Amniotic epithelial cell (primary cell): ENCODE measurements around the gene NHSL1.

ENCODE experiments used
- DNase-seq: peaks from one replicate; pipeline ENCODE4 v3.0.0-alpha.2; 2010; ENCODE audit warnings: low read depth

The NHSL1 gene

DNA sequence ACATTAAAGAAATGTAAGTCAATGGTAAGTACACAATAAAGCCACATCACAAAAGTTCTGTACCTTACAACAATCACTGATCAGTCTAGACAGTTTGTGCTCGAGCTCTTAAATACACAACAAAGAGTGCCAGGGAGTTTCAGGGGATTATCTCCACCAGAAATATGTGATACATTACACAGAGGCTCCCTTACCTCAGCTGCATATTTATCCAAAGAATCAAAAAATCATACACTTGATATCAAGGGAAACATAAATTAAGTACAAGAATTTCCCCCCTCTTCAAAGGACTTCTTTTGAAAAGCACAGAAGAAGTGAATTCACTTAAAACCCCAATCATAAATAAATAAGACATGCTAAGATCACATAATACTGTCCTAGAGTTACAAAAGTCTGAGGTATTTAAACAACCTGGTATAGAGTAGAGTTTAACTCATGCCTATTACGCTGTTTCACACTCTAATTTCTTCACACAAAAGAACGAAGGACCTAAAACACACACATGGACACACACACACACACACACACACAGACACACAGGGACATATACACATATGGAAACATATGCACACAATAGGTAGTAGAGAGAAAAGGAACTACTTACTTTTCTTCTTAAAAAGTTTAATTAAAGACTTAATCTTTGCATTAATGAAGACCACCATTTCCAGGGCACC lies 528 bp downstream of the NHSL1 start:
- DNase-seq, result peak; percentile 67

DNA sequence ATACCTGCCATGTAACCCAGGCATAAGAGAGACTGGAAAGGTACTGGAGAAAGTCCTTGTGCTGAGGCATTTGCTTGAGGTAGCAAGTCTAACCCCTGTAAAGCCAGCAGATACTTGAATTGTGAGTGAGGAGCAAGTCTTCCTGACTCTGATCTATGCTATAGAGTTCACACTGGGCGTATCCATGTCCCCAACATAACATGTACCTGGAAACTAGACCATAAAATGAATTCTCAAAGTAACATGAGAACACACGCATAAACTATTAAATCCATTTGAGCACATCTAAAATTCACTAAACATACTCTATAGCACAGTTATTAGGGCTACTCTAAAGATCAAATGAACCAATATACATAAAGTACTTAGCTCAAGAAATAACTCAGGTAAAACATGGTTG lies 2.0 kb downstream of the NHSL1 start:
- no peak for DNase-seq

DNA sequence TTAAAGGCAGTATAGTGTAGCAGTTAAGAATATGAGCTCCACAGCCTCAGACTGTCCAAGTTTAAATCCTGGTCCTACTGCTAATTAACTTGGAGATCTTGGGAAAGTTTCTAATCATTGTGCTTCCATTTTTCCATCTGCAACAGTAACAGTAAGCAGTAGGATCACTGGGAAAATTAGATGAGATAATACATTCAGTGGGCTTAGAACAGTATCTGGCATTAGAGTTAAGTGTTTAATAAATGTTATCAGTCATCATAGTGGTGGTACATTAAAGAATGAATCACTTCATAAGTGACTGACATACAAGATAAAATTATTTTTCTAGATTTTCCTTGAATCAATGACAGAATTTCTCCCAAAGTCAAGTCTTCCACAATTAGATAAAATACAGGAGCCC lies 5.0 kb downstream of the NHSL1 start:
- DNase-seq, result no peak

DNA sequence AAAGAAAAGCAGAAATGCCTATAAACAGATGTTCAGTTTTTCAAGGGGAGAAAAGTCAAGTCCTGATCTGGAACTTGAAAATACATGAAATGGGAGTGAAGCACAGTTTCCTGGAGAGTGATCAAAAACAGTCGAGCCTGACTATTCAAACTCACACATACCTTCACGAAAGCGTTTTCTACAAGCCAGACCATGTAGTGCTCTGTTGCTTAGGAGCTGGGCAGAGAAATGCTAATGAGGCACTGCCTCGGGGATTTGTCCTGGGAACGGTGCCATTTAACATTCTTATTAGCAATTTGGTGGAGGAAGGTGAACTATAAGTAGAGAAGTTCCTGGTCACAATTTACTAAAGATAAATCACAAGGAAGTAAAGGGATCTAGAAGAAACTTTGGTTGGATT lies 5.9 kb downstream of the NHSL1 start:
- peak; percentile 43 for DNase-seq

DNA sequence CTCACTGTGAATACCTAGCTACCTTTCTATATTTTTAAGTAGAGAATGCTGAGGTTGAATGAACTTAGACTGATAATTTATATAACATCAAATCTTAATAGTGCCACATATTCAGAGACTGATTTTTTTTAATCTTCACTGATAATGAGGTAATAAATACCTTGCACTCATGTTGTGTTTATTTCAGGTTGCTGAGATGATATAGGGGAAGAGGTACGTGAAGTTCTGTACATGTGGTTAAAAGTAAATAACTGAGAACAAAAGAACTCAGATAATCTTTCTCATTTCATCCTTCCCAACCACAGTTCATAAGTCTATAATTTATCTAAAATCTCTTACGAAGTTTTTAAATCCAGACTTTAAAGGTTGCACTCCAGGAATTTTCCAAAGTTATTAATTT lies 6.4 kb downstream of the NHSL1 start:
- no peak for DNase-seq

DNA sequence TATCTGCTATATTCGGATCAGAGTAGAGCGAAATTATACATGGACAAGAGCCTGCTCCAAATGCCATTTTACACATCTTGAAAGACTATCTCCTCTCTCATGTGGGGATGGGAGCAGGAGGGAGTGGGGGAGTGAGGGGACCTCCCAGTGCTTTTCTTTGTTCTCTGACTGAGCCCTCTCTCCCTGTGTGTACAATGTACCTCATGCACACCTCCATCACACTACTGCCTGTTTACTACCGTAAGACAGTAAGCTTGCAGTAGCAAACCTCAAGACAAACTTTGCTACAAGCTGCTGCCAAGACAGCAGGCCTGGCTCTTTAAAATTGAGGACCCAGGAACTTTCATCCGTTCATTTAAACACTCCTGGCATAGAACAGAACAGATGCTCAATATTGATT lies 7.2 kb downstream of the NHSL1 start:
- DNase-seq, result no peak

DNA sequence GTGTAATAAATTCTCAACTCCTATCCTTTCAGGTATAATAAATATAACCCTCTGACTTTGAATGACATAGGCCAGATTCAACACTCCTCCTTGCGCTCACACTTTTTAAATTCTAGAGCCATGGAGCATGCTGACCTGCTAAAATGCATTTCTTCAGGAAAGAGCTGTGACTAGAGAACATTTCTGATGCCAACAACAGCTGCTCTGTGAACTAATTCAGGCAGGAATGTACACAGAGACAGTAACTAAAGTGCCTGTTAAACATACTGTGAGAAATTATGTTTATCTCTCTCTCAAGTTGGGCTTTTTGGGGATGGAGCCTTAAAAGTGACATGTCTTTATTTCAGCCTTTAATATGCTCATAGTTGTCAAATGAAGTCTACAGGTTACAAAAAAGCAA lies 8.3 kb downstream of the NHSL1 start:
- no peak for DNase-seq

DNA sequence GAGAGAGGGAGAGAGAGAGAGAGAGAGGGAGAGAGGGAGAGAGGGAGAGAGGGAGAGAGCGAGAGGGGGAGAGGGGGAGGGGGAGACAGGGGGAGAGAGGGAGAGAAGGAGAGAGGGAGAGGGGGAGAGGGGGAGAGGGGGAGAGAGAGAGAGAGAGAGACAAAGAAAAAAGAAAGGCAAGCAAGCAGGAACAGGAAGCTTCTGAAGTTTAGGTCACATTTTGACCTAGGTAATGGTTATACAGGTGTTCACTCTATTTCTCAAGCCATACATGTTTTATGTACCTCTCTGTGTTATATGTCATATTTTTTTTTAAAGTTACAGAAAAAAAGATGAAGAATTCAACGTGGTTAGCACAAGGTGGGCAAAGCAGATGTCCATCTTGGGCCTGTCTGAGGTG lies 9.4 kb downstream of the NHSL1 start:
- DNase-seq, result no peak

DNA sequence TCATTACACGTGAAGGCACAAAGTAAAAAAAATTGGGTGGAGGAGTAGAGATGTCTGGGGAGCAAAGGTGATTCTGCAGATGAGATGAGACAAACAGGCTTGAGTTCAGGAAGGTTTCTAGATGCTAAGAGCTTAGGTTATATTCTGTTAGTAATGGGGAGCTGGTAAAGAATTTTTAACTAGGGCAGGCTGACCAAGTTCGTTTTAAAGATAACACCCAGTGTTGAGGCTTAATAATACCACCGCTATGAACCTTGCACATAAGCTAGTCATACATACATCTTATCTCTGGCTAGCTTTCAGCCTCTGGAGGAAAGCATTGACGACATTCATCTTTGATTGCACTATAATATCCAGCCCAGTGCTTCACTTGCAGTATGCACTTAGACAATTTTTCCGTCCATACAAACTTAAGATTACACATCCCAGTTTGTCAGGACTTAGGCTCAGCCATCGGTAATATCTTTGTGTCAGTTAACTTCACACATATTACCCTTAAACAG lies 12.1 kb downstream of the NHSL1 start:
- peak; percentile 83 for DNase-seq

DNA sequence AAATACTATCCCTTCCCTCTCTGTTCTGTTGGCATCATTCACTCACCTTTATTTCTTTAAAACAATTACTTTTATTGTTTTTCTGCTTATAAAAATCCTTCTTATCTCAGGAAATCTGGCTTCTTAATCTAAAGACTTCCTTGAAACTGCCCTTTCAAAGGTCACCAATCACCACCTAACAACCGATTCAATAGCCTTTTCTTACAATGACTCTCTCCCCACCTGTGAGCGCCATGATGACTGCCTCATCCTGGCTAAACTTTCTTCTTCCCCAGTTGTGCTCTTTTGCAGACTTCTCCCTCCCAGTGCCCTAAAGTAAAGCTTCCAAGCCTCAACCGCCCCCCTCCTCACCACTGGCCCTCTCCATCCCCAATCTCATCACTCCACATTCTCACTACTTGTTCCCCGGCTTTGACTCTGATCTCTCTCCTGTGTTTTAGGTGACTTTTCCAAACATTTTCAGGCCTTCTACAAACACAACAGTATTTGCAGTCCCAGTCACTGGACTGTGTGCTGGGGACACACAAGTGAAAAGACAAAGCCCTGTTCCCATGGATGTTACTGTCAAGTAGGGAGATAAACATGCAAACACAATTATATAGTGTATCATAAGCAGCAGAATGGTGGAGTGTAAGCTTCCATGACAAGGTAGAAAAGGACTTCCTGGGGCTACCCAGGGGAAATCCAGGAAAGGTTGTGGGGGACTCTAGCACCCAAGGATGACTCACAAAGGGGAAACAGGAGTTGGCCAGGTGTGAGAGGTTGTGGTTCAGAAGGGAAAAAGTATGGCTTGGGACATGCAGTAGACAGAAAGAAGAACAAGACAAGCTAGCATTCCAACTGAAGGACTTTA lies 12.8 kb downstream of the NHSL1 start:
- DNase-seq, result no peak

DNA sequence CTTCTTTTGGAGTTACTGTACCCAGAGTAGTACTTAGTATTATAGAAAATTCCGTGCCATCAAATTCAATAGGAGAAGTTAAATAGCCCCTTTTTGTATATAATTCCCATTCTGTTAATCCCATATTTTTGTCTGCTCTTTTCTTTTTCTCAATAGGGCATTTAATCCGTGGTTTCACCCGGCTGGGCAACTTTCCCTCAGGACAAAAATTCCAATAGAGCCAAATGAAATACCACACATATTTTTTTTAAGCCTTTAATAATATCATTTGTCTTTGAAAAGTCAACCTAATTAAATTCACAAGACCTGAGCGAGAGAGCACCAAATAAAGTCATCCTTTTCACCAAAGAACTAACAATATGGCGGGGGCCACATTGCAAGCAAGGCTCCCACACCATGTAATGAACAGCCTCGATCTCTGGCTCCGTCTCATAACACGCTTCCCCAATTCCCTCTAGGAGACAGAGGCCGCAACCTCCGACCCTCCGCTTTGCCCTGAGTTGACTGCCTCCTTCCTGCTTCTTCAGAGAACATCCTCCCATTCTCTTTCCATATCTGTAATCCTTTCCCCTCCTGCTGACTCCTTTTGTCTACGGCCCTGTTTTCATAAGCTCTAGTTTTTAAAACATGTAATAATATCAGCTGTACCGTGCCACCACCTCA lies 13.6 kb downstream of the NHSL1 start:
- no peak for DNase-seq

DNA sequence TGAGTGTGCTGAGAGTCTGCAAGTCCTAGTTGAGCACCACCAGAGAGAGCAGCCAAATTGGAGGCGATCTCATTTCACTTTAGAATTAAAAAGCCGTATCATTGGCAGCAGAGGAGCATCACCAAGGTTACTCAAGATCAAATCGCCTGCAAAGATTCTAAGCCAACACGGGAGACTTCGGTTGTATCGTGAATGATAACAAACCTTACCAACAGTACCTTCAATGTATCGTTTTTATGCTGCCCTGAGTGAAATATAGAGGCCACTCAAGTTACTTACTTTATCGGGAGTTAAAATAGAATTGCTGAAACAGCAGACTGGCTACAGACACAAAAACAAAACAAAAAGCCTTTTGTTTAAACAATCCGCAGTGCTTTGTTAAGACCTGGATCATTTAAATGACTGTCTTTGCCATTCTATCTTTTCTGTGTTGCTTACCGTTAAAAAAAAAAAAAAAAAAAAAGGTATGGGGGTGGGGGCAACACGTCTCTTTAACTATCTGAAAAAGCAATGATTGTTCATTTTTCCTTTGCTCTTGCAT lies 14.2 kb downstream of the NHSL1 start:
- no peak for DNase-seq

DNA sequence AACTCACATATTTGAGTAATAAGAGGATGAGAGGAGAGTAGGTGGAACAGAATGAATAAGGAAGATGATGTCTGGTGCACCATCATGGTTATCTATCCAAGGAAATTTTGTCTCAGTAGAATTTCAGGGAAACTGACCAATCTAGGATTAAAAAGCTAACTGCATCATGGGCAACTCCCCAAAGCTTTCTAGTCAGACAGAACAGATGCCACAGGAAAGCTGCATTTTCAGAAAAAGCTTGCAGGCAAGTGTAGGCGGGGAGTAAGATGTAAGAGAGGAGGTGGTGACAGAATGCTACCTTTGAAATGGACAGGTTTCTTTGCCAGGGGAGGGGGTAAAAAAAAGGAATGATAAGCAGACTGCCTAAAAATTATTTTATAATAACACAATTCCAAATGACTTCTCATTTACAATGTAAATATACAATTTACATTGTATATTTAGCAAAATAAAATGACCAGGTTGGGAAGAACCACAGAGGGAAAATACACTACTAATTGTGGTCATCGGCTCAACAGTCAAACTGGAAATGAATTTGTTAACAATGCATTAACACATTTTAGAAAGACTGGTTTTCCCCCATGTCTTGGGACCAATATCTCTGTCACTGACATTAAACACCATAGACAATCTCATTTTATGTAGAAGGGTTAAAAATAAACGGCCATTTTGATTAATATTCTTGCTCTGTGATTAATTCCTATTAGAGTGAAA lies 15.1 kb downstream of the NHSL1 start:
- DNase-seq, result no peak

DNA sequence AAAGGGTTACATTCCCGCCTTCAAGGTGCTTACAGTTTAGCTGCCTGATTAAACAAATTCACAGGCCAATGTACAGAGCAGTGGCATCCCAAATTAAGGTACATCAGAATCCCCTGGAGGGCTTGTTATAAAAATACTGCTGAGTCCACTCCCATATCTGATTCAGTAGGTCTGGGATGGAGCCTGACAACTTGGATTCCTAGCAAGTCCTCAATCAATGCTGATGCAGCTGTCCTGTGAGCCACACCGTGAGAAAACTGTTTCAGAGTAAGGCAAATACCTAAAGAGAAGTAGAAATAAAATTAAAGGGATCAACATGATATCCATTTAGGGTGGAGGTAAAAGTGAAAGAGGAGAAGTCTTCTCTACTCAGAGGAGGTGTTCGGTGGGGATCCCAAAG lies 16.5 kb downstream of the NHSL1 start:
- no peak for DNase-seq

DNA sequence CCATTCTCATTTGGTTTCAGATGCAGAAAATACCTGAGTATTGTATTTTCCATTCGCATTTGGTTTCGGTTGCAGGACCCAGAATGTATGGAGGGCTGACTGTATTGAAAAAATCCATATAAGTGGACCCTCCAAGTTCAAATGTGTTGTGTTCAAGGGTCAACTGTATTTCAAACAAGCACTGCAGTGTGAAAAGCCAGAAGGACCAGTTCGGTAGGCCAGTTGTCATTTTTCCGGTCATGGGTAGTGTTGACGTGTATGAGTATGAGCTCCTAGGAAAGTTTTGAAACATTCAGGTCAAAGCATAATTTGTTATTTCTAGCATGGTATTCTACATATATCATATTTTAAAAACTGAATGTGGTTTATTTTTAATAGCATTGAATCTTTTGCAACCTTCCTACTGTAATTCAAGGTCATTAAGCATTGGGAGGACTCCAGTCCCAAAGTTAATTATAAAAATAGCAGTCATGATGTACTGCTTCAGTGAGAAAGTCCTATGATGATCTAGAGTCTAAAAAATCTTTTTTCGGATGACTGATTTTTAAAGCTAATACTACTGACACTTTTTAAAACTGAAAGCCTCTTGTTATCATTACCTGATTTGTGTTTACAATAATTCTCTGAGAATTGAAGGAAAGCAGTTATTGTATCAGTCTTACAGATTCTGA lies 18.9 kb downstream of the NHSL1 start:
- DNase-seq, result no peak

DNA sequence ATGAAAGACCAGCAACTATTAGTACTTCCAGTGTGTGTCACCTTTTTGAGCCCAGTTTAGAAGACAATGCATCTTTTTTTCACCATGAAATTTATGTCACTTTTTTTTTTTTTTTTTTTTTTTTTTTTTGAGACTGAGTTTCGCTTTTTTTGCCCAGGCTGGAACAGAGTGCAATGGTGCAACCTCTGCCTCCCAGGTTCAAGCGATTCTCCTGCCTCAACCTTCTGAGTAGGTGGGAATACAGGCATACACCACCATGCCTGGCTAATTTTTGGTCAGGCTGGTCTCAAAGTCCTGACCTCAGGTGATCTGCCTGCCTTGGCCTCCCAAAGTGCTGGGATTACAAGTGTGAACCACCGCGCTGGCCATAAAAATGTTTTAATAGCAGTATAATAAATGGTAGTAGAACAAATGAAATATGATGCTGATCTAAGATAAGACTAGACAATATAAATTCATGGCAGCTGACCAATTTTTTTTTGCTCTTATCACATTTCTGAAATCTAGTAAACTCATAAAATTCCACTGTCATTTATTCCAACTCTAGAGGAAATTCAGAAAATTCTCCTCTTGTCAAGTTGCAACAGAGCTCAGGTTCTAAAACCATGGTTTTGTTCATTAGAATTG lies 21.3 kb downstream of the NHSL1 start:
- peak; percentile 55 for DNase-seq

DNA sequence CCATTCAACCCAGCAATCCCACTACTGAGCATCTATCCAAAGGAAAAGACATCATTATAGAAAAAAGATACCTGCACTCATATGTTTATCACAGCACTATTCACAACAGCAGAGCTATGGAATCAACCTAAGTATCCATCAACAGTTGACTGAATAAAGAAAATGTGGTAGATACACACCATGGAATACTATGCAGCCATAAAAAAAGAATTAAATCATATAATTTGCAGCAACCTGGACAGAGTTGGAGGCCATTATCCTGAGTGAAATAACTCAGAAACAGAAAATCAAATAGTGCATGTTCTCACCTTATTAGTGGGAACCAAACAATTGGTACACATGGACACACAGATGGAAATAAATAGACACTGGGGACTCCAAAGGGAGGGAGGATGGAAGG lies 23.2 kb downstream of the NHSL1 start:
- DNase-seq, result no peak

DNA sequence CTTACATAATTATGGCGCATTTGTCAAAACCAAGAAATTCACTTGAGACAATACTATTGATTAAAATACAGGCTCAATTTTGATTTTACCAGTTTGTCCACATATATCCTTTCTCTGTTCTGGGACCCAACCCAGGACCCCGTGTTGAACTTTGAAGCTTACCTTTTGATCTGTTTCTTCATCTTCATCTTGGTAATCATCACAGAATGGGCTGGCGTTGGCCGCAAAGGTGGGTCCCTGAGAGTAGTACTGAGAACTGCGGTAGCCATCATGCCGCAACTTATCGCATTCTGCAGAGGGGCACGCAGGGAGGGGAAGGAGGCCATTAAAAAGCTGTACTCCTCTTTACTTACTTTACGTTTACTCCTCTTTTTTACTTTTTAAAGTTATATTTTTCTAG lies 26.1 kb downstream of the NHSL1 start:
- no peak for DNase-seq

DNA sequence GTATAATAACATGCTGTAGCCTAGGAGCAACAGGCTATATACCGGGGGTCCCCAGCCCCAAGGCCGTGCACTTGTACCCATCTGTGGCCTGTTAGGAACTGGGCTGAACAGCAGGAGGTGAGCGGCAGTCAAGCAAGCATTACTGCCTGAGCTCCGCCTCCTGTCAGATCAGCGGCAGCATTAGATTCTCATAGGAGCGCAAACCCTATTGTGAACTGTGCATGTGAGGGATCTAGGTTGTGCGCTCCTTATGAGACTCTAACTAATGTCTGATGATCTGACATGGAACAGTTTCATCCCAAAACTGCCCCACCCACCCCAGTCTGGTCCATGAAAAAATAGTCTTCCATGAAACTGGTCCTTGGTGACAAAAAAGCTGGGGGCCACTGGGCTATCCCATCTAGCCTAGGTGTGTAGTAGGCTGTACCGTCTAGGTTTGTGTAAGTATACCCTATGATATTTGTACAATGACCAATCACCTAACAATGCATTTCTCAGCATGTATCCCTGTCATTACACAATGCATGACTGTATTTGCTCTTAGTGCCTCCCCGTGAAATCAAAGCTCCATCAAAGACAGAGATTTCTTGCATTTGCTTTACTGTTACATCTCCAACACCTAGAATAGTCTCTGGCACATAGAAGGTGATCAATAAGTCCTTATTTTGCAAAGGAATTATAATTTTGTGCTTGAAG lies 30.8 kb downstream of the NHSL1 start:
- peak; percentile 65 for DNase-seq

DNA sequence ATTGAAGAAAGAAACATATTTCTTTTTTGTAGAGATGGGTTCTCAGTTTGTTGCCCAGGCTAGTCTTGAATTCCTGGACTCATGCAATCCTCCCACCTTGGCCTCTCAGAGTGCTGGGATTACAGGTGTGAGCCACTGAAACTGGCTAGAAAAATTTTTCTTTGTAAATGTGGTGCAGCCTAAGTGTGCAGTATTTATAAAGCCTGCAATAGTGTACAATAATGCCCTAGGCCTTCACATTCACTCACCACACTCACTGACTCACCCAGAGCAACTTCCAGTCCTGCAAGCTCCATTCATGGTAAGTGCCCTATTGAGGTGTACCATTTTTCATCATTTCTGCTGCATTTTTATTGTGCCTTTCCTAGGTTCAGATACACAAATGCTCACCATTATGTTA lies 31.4 kb downstream of the NHSL1 start:
- no peak for DNase-seq
